Loucy (cell line): ENCODE data around the gene FGGY.

ENCODE experiments used
- H2AFZ ChIP-seq: fragments of 200-600 bp; sonication (generic); 2 replicates; pipeline ENCODE4 v1.6.0; 2016; ENCODE audit warnings: antibody characterized with exemption, mild to moderate bottlenecking, low read length, moderate library complexity
- H3F3A ChIP-seq: fragments of 200-600 bp; 2 replicates; pipeline ENCODE4 v1.6.0; 2016; ENCODE audit warnings: antibody characterized with exemption, low read depth, mild to moderate bottlenecking
- H3K27me3 ChIP-seq: fragments of 200-600 bp; sonication (generic); 2 replicates; pipeline ENCODE4 v1.6.1; 2014; ENCODE audit warnings: low read length, mild to moderate bottlenecking; ENCODE audit not compliant: insufficient read depth, poor library complexity, severe bottlenecking
- H3K36me3 ChIP-seq: fragments of 200-600 bp; sonication (generic); 2 replicates; pipeline ENCODE4 v1.6.1; 2016; ENCODE audit warnings: low read length; ENCODE audit not compliant: insufficient read depth
- H3K4me1 ChIP-seq: fragments of 200-600 bp; sonication (generic); 2 replicates; pipeline ENCODE4 v1.5.1; 2014; ENCODE audit warnings: low read length, mild to moderate bottlenecking; ENCODE audit not compliant: insufficient read depth, poor library complexity, severe bottlenecking
- H3K4me2 ChIP-seq: fragments of 200-600 bp; sonication (generic); 2 replicates; pipeline ENCODE4 v1.6.0; 2014; ENCODE audit warnings: antibody characterized with exemption, low read length, low read depth, mild to moderate bottlenecking; ENCODE audit not compliant: poor library complexity, severe bottlenecking
- H3K4me3 ChIP-seq: fragments of 200-600 bp; sonication (generic); 2 replicates; pipeline ENCODE4 v1.5.1; 2014; ENCODE audit warnings: low read length, mild to moderate bottlenecking, mixed read lengths; ENCODE audit not compliant: poor library complexity, severe bottlenecking
- H3K79me2 ChIP-seq: fragments of 200-600 bp; sonication (generic); 2 replicates; pipeline ENCODE4 v1.6.1; 2014; ENCODE audit warnings: low read length; ENCODE audit not compliant: insufficient read depth
- H3K9ac ChIP-seq: fragments of 200-600 bp; sonication (generic); 2 replicates; pipeline ENCODE4 v1.6.0; 2014; ENCODE audit warnings: mild to moderate bottlenecking, low read depth, low read length, moderate library complexity; ENCODE audit not compliant: poor library complexity, severe bottlenecking
- H3K9me2 ChIP-seq: fragments of 200-600 bp; sonication (generic); replicated peaks from 2 replicates; pipeline ENCODE4 v1.6.1; 2016; ENCODE audit warnings: low read depth, low read length, mixed read lengths
- H3K9me3 ChIP-seq: fragments of 200-600 bp; sonication (generic); 2 replicates; pipeline ENCODE4 v1.6.1; 2014; ENCODE audit warnings: mild to moderate bottlenecking, antibody characterized with exemption, low read length, low read depth; ENCODE audit not compliant: insufficient read depth
- H4K20me1 ChIP-seq: fragments of 200-600 bp; sonication (generic); 2 replicates; pipeline ENCODE4 v1.6.0; 2014; ENCODE audit warnings: antibody characterized with exemption, low read length, mild to moderate bottlenecking; ENCODE audit not compliant: insufficient read depth, poor library complexity, severe bottlenecking
- EZH2phosphoT487 ChIP-seq: fragments of 200-600 bp; IDR thresholded peaks from 2 replicates; pipeline ENCODE4 v1.6.1; 2018; ENCODE audit warnings: antibody characterized with exemption, mild to moderate bottlenecking, moderate library complexity, borderline replicate concordance
- TF ChIP-seq, protein P1 (sequence below): fragments of 200-600 bp; sonication (generic); conservative IDR thresholded peaks from 2 replicates; pipeline ENCODE4 v1.5.1; 2014; ENCODE audit warnings: mild to moderate bottlenecking, antibody characterized with exemption, low read length

The FGGY gene

DNA sequence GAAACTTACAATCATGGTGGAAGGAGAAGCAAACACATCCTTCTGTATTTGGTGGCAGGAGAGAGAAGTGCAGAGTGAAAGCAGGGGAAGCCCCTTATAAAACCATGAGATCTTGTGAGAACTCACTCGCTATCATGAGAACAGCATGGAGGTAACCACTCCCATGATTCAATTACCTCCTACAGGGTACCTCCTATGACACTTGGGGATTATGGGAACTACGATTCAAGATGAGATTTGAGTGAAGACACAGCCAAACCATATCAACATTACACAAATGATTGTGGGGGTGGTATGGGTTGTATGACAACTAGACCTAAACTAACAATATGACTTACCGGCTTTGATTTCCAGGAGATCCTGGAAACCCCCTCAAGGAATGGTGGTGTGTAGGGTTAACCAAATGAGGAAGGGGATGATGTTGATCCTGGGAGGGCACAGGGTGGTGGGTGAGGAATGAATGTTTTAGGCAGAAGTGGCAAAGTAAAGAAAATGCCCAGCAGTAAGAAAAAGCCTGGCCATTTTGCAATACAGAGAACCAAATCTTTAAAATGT, 80.5 kb downstream of the FGGY start:
- H2AFZ ChIP-seq, result no peak overlapping the region
- H4K20me1 ChIP-seq, result no peaks in the 10 kb centered on the region
- no peaks in the 10 kb centered on the region for H3K27me3 ChIP-seq
- no peaks in the 10 kb centered on the region for H3K9me3 ChIP-seq
- no peaks in the 10 kb centered on the region for H3K4me1 ChIP-seq
- no peak for TF ChIP-seq EZH2phosphoT487
- TF ChIP-seq, protein P1, sequence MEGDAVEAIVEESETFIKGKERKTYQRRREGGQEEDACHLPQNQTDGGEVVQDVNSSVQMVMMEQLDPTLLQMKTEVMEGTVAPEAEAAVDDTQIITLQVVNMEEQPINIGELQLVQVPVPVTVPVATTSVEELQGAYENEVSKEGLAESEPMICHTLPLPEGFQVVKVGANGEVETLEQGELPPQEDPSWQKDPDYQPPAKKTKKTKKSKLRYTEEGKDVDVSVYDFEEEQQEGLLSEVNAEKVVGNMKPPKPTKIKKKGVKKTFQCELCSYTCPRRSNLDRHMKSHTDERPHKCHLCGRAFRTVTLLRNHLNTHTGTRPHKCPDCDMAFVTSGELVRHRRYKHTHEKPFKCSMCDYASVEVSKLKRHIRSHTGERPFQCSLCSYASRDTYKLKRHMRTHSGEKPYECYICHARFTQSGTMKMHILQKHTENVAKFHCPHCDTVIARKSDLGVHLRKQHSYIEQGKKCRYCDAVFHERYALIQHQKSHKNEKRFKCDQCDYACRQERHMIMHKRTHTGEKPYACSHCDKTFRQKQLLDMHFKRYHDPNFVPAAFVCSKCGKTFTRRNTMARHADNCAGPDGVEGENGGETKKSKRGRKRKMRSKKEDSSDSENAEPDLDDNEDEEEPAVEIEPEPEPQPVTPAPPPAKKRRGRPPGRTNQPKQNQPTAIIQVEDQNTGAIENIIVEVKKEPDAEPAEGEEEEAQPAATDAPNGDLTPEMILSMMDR, result no peak
- H3F3A ChIP-seq, result no peaks in the 10 kb centered on the region
- H3K9me2 ChIP-seq, result no peaks in the 10 kb centered on the region
- no peak overlapping the region for H3K4me3 ChIP-seq
- no peaks in the 10 kb centered on the region for H3K79me2 ChIP-seq
- H3K36me3 ChIP-seq, result no peaks in the 10 kb centered on the region; the same call in 1 of the 2 replicates
- H3K4me2 ChIP-seq, result no peak overlapping the region
- no peak overlapping the region for H3K9ac ChIP-seq

DNA sequence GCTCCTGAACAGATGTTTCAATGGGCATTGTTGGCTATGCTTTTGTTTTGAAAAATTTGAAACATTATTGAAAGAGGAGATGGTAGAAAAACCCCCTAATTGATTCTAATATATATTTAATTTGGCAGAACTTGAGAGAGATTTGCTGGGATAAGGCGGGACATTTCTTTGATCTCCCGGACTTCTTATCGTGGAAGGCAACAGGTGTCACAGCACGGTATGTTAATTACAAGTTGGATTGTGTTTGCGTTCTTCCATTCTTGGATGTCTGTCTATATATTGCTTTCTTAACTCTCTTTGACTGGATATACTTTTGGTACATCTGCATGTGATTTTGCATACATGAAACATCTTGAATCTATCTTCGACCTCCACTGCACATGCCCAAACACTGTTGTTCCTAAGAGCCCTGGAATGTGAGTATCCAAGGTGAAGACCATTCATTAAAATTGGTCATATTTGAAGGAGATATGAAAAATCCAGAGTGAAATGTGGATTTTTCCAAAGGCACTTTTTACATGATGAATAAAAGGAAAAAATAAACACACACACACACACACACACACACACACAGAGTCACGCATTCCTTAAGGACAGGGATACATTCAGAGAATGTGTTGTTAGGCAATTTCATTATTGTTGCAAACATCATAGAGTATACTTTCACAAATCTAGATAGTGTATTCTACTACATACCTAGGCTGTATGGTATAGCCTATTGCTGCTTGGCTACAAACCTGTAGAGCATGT, 81.9 kb downstream of the FGGY start:
- TF ChIP-seq EZH2phosphoT487, result no peak
- TF ChIP-seq, protein P1, result no peak
- Histone ChIP-seq H4K20me1 (no peaks in the 10 kb centered on the region), H3K4me1 (no peaks in the 10 kb centered on the region), H3K4me3 (no peak overlapping the region), H3K9me3 (no peaks in the 10 kb centered on the region), H3K36me3 (no peaks in the 10 kb centered on the region; the same call in 1 of the 2 replicates), H3K9me2 (no peaks in the 10 kb centered on the region), H3K79me2 (no peaks in the 10 kb centered on the region), H3K9ac (no peak overlapping the region), H3K27me3 (no peaks in the 10 kb centered on the region), H2AFZ (no peak overlapping the region), H3F3A (no peaks in the 10 kb centered on the region), H3K4me2 (no peak overlapping the region)

DNA sequence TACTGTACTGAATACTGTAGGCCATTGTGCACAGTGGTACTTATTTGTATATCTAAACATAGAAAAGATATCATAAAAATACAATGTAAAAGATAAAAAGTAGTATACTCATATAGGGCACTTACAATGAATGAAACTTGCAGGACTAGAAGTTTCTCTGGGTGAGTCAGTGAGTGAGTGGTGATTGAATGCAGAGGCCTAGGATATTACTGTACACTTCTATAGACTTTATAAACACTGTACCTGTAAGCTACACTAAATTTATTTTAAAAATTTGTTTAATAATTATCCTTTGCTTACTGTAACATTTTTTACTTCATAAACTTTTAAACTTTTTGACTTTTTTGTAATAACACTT, 82.5 kb downstream of the FGGY start:
- no peak overlapping the region for H2AFZ ChIP-seq
- H3K4me1 ChIP-seq, result peaks cover 3% of the 10 kb centered on the region
- no peaks in the 10 kb centered on the region for H3K9me2 ChIP-seq
- H3F3A ChIP-seq, result no peaks in the 10 kb centered on the region
- H3K4me3 ChIP-seq, result no peak overlapping the region
- H3K9me3 ChIP-seq, result no peaks in the 10 kb centered on the region
- H4K20me1 ChIP-seq, result no peaks in the 10 kb centered on the region
- no peak overlapping the region for H3K4me2 ChIP-seq
- no peaks in the 10 kb centered on the region for H3K79me2 ChIP-seq
- no peaks in the 10 kb centered on the region for H3K27me3 ChIP-seq
- no peak overlapping the region for H3K9ac ChIP-seq
- no peaks in the 10 kb centered on the region; the same call in 1 of the 2 replicates for H3K36me3 ChIP-seq
- TF ChIP-seq EZH2phosphoT487, result no peak
- TF ChIP-seq, protein P1, result no peak
